OCI-M1 (cell line): ENCODE measurements around the gene POU6F2.
A peak's percentile ranks its signal among the peaks of the same experiment; 100 is the strongest.
"Not testable (repeated sequence)": the region's sequence is repeated elsewhere in the genome, so short reads cannot be mapped to it uniquely, and the experiment has no call there.

Experiments
- DNase-seq: peaks from one replicate; lab custom pipeline; 2025; lab: John Stamatoyannopoulos, UW

The POU6F2 gene

DNA sequence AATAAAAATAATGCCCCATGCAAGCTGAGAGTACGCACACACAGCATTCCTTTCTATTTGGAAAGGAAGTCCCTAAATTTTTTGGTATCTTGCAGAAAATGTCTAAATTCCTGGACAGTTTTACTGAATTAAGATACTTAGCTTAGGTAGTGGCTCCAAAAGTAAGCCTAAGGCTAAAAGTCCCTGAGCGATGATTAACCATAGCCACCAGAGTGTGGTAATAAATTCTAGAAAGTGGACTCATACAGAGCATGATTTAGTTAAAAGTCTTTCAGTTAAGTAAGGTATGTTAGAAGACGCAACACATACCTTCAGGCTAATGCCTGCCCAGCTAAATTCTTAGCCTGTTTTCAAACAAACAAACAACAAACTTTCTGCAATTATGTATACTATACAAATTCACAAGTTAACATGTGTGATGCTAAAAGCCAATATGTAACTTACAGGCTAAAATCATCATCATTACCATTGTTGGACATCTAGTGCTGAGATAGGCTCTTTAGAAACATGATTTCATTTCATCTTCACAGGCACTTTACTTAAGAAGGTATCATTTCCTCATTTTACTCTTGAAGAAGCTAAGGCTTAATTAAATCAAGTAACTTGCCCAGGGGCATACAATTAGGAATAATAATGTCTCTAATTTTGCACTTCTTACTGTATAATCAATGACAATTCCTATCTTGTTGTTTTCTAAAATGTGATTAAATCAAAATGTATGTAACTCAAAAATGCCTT is 327.1 kb downstream of the POU6F2 start:
- no peak for DNase-seq

DNA sequence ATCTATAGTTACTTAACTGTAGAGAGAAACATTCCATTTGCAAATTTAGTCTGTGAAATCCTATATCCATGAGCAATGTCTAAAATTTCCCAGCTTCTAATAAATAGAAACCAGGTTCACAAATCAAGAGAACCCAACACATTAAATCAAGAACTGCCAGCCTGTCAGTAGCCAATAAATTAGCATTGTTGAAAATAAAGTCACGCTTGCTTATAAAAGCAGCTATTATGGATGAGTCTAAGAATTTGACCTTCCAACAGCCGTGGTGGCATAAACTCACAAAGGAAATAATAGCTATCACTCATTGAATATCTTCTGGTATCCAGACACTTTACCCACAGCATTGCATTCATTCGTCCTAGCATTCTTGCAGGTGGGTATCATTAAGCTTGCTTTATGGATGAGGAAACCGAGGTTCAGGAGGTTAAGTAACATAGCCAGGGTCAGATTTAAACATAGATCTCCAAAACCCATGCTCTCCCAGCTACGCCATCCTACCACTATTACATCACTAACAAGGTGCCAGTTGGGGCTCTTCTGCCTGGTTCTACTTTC is 328.4 kb downstream of the POU6F2 start:
- DNase-seq = no peak

- DNase-seq = no peak
These were observed 333.0 kb downstream of the POU6F2 start for GRCh38 chr7:39310699-39311098.

GRCh38 chr7:39312254-39312989 is 334.7 kb downstream of the POU6F2 start:
- DNase-seq = no peak

GRCh38 chr7:39313376-39313775 is 335.7 kb downstream of the POU6F2 start:
- DNase-seq = no peak

DNA sequence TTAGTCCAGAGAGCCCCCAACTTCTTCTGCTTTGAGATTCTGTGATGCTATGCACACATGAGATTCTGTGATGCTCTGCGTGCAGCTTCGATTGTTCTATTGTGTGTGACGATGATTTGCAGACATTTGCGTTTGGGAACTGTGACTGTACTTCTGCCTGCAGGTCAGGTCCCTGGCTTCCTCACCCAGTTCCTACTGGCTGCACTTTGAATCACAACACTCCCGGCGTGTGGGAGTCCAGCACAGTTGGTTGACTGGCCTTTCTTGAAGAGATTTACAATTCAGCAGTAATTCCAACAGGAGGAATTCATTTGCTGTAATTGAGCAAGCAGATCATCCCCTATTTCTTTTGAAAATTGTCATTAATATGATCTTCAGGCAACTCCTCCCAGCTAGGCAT is 336.3 kb downstream of the POU6F2 start:
- no peak for DNase-seq

DNA sequence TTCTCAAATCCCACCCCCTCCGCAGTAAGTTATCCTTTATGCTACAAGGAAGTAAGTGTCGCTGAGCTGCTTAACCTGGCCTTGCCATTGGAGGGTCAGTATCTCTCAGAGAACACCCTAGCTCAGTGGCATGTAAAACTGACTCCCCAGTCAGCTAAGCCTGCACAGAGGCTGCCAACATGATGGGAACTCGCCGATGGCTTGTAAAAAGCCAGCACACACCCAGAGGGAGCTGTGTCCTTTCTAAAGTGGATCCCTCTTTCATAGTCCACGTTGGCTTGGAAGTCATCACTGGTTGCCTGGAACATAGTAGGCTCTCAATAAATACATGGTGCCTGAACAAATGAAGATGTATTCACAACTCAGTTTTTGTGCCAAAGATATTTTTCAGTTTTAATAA is 339.4 kb downstream of the POU6F2 start:
- DNase-seq = no peak

DNA sequence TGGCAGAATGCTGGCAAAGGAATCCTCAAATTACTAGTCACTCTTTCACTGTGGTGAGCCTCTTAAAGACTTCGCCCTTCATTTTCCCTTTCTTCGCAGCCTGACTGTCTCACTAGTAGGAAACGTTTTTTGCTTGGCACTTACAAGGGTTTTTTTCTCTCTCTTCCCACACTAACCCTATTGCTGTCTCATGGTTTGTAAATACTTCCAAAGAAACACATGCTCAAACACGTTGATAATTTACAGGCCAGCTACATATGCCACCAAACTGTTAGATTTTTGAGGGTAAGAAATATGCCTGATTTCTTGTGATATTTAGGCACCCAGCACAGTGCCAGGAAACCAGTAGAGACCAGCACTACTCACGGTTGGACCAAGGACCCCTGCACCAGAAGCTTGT is 340.2 kb downstream of the POU6F2 start:
- no peak for DNase-seq

DNA sequence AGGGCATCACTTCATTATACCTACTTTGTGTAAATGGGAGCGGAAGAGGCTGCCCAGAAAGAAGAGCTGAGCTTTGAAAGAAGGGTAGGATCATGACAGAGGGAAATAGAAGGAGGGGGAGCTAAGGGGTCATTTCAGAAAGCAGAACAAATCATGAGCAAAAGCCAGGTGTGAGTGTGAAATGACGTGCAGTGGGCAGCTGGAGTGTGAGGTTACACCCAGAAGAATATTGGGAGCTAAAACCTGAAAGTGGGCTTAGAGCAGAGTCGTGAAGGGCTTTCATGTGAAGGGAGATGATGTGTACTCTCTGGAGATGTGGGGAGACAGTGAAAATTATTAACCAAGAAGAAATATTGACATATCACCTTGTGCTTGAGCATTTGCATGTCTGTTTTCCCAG is 343.5 kb downstream of the POU6F2 start:
- no peak for DNase-seq

GRCh38 chr7:39321909-39322498 is 344.3 kb downstream of the POU6F2 start:
- no peak for DNase-seq

GRCh38 chr7:39324139-39324760 is 346.5 kb downstream of the POU6F2 start:
- no peak for DNase-seq

DNA sequence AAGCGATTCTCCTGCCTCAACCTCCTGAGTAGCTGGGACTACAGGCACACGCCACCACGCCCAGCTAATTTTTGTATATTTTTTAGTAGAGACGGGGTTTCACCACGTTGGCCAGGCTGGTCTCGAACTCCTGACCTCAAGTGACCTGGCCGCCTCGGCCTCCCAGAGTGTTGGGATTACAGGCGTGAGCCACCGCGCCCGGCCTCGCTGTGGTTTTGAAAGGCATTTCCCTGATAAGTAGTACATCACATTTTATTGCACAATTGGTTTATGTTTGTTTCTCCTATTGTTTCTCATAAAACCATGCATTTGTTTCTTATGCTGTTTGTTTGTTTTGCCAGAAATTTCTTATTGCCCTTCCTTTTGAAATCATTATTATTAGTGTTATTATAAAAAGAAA is 353.9 kb downstream of the POU6F2 start:
- not testable (repeated sequence) for DNase-seq

DNA sequence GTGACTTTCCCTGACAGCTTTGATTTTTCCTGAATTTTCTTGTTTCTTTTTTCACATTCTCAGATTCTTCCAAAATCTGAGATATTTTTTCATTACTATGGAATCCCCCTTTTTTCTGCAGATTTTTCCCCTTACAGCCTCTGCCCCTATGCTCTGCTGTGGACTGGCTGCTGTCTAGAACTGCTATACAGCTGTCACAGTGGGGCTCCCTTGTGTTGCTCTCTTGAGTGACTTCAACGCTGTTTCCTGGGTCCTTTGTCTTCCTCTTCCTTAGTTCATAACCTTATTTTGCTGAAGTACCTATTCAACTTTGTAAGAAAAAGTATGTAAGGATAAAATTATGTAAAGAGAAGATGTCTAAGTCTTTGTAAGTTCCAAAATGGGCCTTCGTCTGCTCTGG is 354.4 kb downstream of the POU6F2 start:
- no peak for DNase-seq

GRCh38 chr7:39333701-39334100 is 356.0 kb downstream of the POU6F2 start:
- DNase-seq = no peak

DNA sequence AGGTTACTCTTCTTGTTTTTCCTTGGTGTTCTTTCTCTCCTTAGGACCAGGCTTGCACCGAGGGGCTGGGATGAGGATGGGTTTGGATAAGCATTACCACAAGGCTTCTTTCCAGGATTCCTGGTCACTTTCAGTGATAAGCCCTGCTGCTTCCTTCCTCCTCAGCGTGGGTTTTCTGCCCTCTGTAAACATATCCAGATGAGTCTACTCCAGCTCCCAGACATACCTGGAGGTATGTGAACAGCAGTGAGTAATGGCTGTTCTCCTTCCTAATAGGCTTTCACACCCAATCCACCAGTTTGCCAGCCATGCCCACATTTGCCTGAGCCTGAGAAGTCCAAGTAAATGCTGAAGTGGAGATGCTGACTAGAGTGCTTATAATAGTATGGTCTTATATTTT is 358.7 kb downstream of the POU6F2 start:
- no peak for DNase-seq

DNA sequence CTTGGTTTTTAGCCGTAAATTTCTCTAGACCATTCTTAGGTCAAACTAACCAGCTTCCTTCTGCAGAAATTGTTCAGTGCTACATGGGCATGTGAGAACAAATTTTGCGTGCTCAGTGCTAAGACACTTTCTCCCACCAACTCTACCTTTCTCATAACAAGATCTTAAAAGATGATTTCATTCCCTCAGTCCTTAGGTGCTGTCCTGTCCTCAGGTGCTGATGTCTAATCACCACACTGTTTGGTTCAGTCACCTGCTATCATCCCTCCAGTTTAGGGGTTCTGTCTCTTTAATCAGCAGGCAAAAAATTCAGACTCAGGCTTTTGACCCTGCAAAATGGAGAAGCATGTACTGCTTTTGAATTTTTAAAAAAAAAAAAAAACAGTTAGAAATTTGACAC is 361.0 kb downstream of the POU6F2 start:
- no peak for DNase-seq

- no peak for DNase-seq
These were observed 361.9 kb downstream of the POU6F2 start for GRCh38 chr7:39339591-39339990.

DNA sequence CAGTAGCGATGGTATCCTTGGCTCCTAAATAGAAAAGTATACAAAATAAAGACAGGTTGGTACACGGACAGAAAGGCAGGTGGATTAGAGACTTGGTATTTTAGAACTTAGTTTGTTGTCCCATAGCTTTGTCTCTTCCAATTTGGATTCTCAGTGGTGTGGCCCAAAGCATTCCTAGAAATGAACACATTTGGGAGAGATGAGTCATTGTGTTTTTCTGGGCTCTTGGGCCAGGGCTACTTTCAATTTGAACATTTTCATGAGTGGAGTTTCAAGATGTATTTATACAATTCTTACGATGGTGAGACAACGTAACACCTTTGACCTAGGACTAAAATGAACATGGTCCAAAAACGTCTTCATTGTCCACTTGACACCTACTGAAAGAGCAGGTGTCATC is 363.4 kb downstream of the POU6F2 start:
- DNase-seq = no peak

DNA sequence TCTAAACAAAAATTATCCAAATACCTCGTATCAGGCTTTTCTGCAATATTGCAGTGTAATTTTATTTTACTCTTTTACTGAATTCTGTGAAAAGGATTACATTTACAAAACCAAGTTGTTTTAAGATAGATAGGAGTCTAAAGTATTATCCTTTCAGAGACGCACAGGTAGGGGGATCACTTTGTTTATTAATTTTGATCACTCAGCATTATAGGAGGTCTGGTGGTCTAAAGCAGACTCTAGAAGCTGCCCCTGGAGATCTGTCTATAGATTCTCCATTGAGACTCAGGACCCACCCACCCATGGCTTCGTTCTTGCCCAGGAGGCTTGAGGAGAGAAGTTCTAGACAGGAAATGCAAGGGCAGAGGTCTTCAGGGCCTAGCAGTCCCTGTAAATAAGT is 365.1 kb downstream of the POU6F2 start:
- no peak for DNase-seq

DNA sequence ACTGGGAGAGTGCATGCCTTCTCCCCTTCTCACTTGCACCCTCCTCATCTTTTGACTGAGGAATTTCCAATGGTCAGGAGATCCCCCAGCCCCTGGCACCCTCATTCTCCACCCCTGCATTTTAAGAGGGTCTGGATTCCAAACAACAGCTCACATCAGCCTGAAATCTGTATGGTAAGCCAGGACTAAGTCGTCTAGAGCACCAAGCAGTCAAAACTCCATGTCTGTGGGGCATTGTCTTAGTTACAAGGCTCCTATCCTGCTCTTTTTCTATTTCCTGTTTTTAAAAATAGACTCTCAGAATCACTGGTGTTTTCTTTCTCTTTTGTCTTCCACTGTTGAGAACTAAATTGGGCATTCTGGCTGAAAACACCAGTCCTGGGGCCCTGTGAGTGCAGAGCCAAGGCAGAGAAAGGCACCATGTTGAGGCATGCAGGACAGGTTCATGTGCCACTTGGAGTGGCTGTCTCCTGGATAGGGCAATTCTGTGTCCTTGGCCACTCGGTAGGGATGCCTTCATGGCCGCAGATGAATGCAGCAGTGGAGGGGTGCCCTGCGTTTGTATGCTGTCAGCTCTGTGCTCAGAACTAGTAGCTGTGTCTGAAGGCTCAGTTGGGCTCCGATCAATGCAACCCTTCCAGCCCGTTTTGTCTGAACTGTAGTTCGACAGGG is 371.9 kb downstream of the POU6F2 start:
- peak; percentile 2 for DNase-seq

DNA sequence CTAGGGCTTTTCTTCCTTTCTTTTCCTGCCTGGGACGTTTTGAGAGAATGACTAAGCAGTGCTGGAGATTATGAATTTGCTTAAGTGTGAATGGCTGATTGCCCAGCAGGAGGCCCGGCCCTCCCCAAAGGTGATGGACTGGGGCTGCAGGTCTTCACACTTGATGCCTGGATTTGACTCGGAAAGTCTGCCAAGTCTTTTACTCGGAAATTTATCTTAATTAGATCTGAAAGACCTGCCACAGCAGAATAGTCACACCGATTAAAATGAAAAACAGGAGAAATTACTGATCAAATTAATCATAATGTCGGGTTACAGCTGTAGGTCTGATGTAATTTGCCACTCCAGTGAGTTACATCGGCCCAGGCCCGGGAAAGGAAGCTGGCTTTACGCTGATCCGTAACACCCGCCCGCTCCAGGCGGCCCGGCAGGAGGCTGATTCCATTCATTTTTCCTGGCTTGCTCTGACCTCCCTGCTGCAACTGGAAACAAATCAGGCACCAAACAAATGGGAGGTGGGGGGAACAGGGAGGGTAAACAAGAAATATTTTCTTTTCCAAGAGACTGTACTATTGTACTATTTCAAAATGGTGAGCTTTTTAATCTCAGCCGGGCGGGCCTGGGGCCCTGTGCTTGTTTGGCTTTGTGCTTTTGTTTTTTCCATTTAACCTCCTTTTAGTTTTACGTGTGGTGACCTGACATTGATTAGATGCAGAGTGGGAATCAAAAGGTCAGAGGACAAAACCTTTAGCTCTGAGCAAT is 376.1 kb downstream of the POU6F2 start:
- DNase-seq = no peak
